ENCODE data around the gene PPP2R5C.

Gene PPP2R5C

DNA sequence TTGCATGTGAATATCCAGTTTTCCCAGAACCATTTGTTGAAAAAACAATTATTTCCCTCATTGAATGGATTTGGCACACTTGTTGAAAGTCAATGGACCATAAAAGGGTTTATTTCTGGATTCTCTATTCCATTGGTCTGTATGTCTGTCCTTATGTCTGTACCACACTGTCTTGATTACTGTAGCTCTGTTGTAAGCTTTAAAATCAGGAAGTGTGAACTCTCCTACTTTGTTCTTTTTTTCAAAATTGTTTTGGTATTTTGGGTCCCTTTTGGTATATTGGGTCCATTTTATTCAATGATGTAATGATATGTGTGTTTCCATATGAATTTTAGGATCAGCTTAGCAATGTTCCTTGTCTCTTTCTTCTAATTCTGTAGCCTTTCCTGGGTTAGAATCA lies 64.8 kb downstream of the PPP2R5C start:
- CTCF ChIA-PET = no interaction called here
- Histone ChIP-seq H3K4me3 (ENCODE audit: low read depth, low read length) (no peak overlapping the region), H3K27ac (ENCODE audit: extremely low read depth, low read depth, low read length) (no peak overlapping the region), H3K9me3 (ENCODE audit: control insufficient read depth, insufficient read depth, low read depth, low read length) (no peaks in the 10 kb centered on the region), H3K36me3 (ENCODE audit: control insufficient read depth in 2 of 2, insufficient read depth in 1 of 2, low read length in 2 of 2) (peaks cover 0 to 34% of the 10 kb centered on the region in 2 experiments), H3K4me1 (ENCODE audit: control insufficient read depth, insufficient read depth, low read length) (peaks cover 5% of the 10 kb centered on the region; the same call in 1 of the 2 replicates)
- TF ChIP-seq, protein P1, sequence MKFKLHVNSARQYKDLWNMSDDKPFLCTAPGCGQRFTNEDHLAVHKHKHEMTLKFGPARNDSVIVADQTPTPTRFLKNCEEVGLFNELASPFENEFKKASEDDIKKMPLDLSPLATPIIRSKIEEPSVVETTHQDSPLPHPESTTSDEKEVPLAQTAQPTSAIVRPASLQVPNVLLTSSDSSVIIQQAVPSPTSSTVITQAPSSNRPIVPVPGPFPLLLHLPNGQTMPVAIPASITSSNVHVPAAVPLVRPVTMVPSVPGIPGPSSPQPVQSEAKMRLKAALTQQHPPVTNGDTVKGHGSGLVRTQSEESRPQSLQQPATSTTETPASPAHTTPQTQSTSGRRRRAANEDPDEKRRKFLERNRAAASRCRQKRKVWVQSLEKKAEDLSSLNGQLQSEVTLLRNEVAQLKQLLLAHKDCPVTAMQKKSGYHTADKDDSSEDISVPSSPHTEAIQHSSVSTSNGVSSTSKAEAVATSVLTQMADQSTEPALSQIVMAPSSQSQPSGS (tag by site-specific recombination; IDR thresholded peaks at IDR 0.05; ENCODE audit: low read depth) = peak; percentile 59; the same call in 1 of the 2 replicates
- no peak for TF ChIP-seq ZNF221 (tag by site-specific recombination; IDR thresholded peaks at IDR 0.05; ENCODE audit: borderline replicate concordance)
- TF ChIP-seq ZNF202 (tag by site-specific recombination; IDR thresholded peaks at IDR 0.05; ENCODE audit: borderline replicate concordance) = no peak
- POLR2A ChIA-PET = interaction anchor here (0.6 to 1.0 kb wide), 2 partner anchors 9 to 56 kb away, joined by 3 to 7 read pairs; no protein-coding TSS in a partner anchor

DNA sequence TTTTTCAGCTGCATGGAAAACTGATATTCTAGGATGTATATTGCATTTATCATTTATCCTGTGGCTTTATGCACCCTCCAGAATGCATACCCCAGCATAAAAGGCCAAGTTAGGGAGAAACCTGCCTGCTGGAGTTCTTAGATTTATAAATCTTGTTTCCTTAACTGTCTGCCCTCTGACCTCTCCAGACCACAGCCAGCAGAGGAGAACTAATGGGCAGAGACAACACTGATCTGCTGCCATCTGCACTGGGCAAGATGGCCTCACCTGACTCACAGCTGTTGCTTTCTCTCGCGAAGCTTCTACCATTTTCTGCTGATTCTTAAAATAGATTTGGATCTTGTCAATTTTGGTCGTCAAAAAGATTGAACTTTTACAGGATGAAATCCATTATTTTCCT lies 65.8 kb downstream of the PPP2R5C start:
- Histone ChIP-seq H3K27ac (ENCODE audit: extremely low read depth, low read depth, low read length) (no peak overlapping the region), H3K36me3 (ENCODE audit: control insufficient read depth in 2 of 2, insufficient read depth in 1 of 2, low read length in 2 of 2) (peaks cover 0 to 31% of the 10 kb centered on the region in 2 experiments), H3K9me3 (ENCODE audit: control insufficient read depth, insufficient read depth, low read depth, low read length) (no peaks in the 10 kb centered on the region), H3K4me3 (ENCODE audit: low read depth, low read length) (no peak overlapping the region), H3K4me1 (ENCODE audit: control insufficient read depth, insufficient read depth, low read length) (peaks cover 5% of the 10 kb centered on the region; the same call in 1 of the 2 replicates)
- POLR2A ChIA-PET = no interaction called here
- TF ChIP-seq, protein P2, sequence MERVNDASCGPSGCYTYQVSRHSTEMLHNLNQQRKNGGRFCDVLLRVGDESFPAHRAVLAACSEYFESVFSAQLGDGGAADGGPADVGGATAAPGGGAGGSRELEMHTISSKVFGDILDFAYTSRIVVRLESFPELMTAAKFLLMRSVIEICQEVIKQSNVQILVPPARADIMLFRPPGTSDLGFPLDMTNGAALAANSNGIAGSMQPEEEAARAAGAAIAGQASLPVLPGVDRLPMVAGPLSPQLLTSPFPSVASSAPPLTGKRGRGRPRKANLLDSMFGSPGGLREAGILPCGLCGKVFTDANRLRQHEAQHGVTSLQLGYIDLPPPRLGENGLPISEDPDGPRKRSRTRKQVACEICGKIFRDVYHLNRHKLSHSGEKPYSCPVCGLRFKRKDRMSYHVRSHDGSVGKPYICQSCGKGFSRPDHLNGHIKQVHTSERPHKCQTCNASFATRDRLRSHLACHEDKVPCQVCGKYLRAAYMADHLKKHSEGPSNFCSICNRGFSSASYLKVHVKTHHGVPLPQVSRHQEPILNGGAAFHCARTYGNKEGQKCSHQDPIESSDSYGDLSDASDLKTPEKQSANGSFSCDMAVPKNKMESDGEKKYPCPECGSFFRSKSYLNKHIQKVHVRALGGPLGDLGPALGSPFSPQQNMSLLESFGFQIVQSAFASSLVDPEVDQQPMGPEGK (tag by site-specific recombination; IDR thresholded peaks at IDR 0.05) = no peak
- no peak for TF ChIP-seq ZNF791 (tag by site-specific recombination; IDR thresholded peaks at IDR 0.05)
- no peak for TF ChIP-seq MEIS1 (CRISPR knock-in tag; IDR thresholded peaks at IDR 0.05; ENCODE audit: borderline replicate concordance)
- no peak for TF ChIP-seq ZFP37 (tag by site-specific recombination; IDR thresholded peaks at IDR 0.05)
- no peak for TF ChIP-seq ZNF747 (tag by site-specific recombination; IDR thresholded peaks at IDR 0.05)
- TF ChIP-seq ZNF596 (tag by site-specific recombination; IDR thresholded peaks at IDR 0.05) = no peak
- TF ChIP-seq ZNF175 (tag by site-specific recombination; IDR thresholded peaks at IDR 0.05) = no peak
- TF ChIP-seq ZNF48 (tag by site-specific recombination; IDR thresholded peaks at IDR 0.05) = no peak
- TF ChIP-seq YY1 (tag by site-specific recombination; IDR thresholded peaks at IDR 0.05) = no peak
- no peak for TF ChIP-seq ZNF549 (tag by site-specific recombination; IDR thresholded peaks at IDR 0.05)
- TF ChIP-seq, protein P3, sequence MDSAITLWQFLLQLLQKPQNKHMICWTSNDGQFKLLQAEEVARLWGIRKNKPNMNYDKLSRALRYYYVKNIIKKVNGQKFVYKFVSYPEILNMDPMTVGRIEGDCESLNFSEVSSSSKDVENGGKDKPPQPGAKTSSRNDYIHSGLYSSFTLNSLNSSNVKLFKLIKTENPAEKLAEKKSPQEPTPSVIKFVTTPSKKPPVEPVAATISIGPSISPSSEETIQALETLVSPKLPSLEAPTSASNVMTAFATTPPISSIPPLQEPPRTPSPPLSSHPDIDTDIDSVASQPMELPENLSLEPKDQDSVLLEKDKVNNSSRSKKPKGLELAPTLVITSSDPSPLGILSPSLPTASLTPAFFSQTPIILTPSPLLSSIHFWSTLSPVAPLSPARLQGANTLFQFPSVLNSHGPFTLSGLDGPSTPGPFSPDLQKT (IDR thresholded peaks at IDR 0.05; ENCODE audit: borderline replicate concordance, low read depth, low read length) = no peak
- TF ChIP-seq ZNF585B (tag by site-specific recombination; IDR thresholded peaks at IDR 0.05) = no peak
- no peak for TF ChIP-seq ZNF133 (tag by site-specific recombination; IDR thresholded peaks at IDR 0.05)
- no peak for TF ChIP-seq ZNF2 (tag by site-specific recombination; IDR thresholded peaks at IDR 0.05)
- no peak for TF ChIP-seq TCF7L2 (IDR thresholded peaks at IDR 0.05; ENCODE audit: borderline replicate concordance, low read depth, low read length)
- no peak for TF ChIP-seq ZNF114 (tag by site-specific recombination; IDR thresholded peaks at IDR 0.05)
- TF ChIP-seq, protein P4, sequence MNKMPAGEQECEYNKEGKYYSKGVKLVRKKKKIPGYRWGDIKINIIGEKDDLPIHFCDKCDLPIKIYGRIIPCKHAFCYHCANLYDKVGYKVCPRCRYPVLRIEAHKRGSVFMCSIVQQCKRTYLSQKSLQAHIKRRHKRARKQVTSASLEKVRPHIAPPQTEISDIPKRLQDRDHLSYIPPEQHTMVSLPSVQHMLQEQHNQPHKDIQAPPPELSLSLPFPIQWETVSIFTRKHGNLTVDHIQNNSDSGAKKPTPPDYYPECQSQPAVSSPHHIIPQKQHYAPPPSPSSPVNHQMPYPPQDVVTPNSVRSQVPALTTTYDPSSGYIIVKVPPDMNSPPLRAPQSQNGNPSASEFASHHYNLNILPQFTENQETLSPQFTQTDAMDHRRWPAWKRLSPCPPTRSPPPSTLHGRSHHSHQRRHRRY (tag by site-specific recombination; IDR thresholded peaks at IDR 0.05) = no peak
- no peak for TF ChIP-seq GLIS1 (tag by site-specific recombination; IDR thresholded peaks at IDR 0.05)
- CTCF ChIA-PET = no interaction called here

Measured in HEK293 (cell line).